Breast epithelium (tissue), 4 donors: ENCODE data around the gene SPNS2. TPM values are rescaled to one million over a fixed set of nuclear protein-coding genes. Genes with fewer than 3 reads are reported as not detected.

Experiments used
- DNase-seq, 2 donors: peaks; one replicate each; pipeline ENCODE4 v3.0.0-alpha.2; 2019; ENCODE audit warnings: low spot score in 2 of 2
- H3K27ac ChIP-seq, 2 donors: fragments of 200-600 bp; sonication (generic) in 1 of 2; one replicate each; pipeline ENCODE4 v1.5.1; 2016 to 2019; ENCODE audit warnings: mild to moderate bottlenecking in 1 of 2
- H3K27me3 ChIP-seq, 2 donors: fragments of 200-600 bp; sonication (generic) in 1 of 2; one replicate each; pipeline versions ENCODE4 v1.5.1 to v1.6.0; 2017 to 2019; ENCODE audit warnings: control low read depth in 1 of 2, mild to moderate bottlenecking in 1 of 2
- H3K36me3 ChIP-seq: fragments of 200-600 bp; one replicate; pipeline ENCODE4 v1.5.1; 2019
- H3K4me1 ChIP-seq, 2 donors: fragments of 200-600 bp; sonication (generic); one replicate each; pipeline ENCODE4 v1.5.1; 2016 to 2019; ENCODE audit warnings: control low read depth in 1 of 2
- H3K4me3 ChIP-seq, 3 donors: fragments of 200-600 bp; sonication (generic); 1 replicate in 2 of 3; 2 replicates in 1 of 3; pipeline ENCODE4 v1.5.1; 2016 to 2019; ENCODE audit warnings: mild to moderate bottlenecking in 3 of 3, moderate library complexity in 2 of 3
- H3K9me3 ChIP-seq, 2 donors: fragments of 200-600 bp; sonication (generic) in 1 of 2; one replicate each; pipeline ENCODE4 v1.5.1; 2016 to 2019; ENCODE audit warnings: control low read depth in 1 of 2
- CTCF ChIP-seq, 3 donors: fragments of 450-650 bp; IDR thresholded peaks; one replicate each; pipeline ENCODE4 v1.5.1; 2016 to 2017; ENCODE audit warnings: antibody characterized with exemption in 3 of 3, mild to moderate bottlenecking in 3 of 3, moderate library complexity in 3 of 3
- POLR2A ChIP-seq: fragments of 450-650 bp; IDR thresholded peaks from one replicate; pipeline ENCODE4 v1.6.1; 2016; ENCODE audit warnings: antibody characterized with exemption, mild to moderate bottlenecking, moderate library complexity
- POLR2AphosphoS5 ChIP-seq, 3 donors: sonication (generic); formaldehyde crosslinking; IDR thresholded peaks; one replicate each; pipeline ENCODE4 v1.6.1; 2017; ENCODE audit warnings: antibody characterized with exemption in 3 of 3
- intact Hi-C: fragments of 100-400 bp; cut with DNase I; formaldehyde crosslinking; loops from one replicate; pipeline ENCODE4 v1.15.1; 2023; ENCODE audit warnings: low total_unique reads
- total RNA-seq, 3 donors: library from RNA; depleted of rRNA; stranded (reverse); fragments of >200 nt; gene quantifications; one replicate each; pipeline ENCODE4 v1.1.0, GENCODE V29; 2016

The SPNS2 gene
- total RNA-seq, 3 donors from 2014 or later = 5.3 to 14.1 (median 11.5) TPM

GRCh38 chr17:4582691-4583090, 84.0 kb downstream of the SPNS2 start:
- peaks cover 0 to 22% of the 10 kb centered on the region in 2 donors for H3K27me3 ChIP-seq
- no peak for DNase-seq
- no peak for TF ChIP-seq POLR2A
- TF ChIP-seq POLR2AphosphoS5 (IDR thresholded peaks at IDR 0.05) = no peak
- no peak for TF ChIP-seq CTCF (IDR thresholded peaks at IDR 0.05)
- no peaks in the 10 kb centered on the region for H3K9me3 ChIP-seq
- H3K4me1 ChIP-seq = no peaks in the 10 kb centered on the region
- no peaks in the 10 kb centered on the region for H3K36me3 ChIP-seq
- no peak overlapping the region for H3K27ac ChIP-seq
- H3K4me3 ChIP-seq = no peak overlapping the region
- intact Hi-C loops = no loop called here

- no peak overlapping the region for H3K27ac ChIP-seq
- DNase-seq = no peak
- no peaks in the 10 kb centered on the region for H3K4me1 ChIP-seq
- H3K27me3 ChIP-seq = peaks cover 0 to 22% of the 10 kb centered on the region in 2 donors
- no peaks in the 10 kb centered on the region for H3K36me3 ChIP-seq
- H3K9me3 ChIP-seq = no peaks in the 10 kb centered on the region
- H3K4me3 ChIP-seq = no peak overlapping the region
- intact Hi-C loops = no loop called here
- no peak for TF ChIP-seq POLR2A
- TF ChIP-seq POLR2AphosphoS5 (IDR thresholded peaks at IDR 0.05) = no peak
- no peak for TF ChIP-seq CTCF (IDR thresholded peaks at IDR 0.05)
Observed at GRCh38 chr17:4583206-4583605, 84.5 kb downstream of the SPNS2 start.

- Histone ChIP-seq H3K36me3 (no peaks in the 10 kb centered on the region), H3K27me3 (peaks cover 0 to 22% of the 10 kb centered on the region in 2 donors), H3K27ac (peak overlapping the region in 1 of 2 donors; percentile 46), H3K4me3 (peak overlapping the region; percentile 35 to 78 (median 56)), H3K9me3 (no peaks in the 10 kb centered on the region), H3K4me1 (no peaks in the 10 kb centered on the region)
- intact Hi-C loops = no loop called here
- TF ChIP-seq CTCF (IDR thresholded peaks at IDR 0.05) = no peak
- no peak for TF ChIP-seq POLR2AphosphoS5 (IDR thresholded peaks at IDR 0.05)
- TF ChIP-seq POLR2A = no peak
- no peak for DNase-seq
Observed at GRCh38 chr17:4583782-4584100, 85.1 kb downstream of the SPNS2 start.

GRCh38 chr17:4584101-4584916, 85.6 kb downstream of the SPNS2 start, which contains the start of gene SMTNL2:
Gene SMTNL2, plus strand, starts transcription at chr17:4584529. Its CDS starts 77 bp downstream, at chr17:4584606.
- Histone ChIP-seq H3K4me1 (no peaks in the 10 kb centered on the region), H3K36me3 (no peaks in the 10 kb centered on the region), H3K27ac (peak within 1 kb of the TSS; percentile 46 to 54), H3K4me3 (peak within 1 kb of the TSS; percentile 35 to 78 (median 56)), H3K9me3 (no peaks in the 10 kb centered on the region), H3K27me3 (peaks cover 0 to 22% of the 10 kb centered on the region in 2 donors)
- no peak for DNase-seq
- intact Hi-C loops = no loop called here
- TF ChIP-seq CTCF (IDR thresholded peaks at IDR 0.05) (no peak), POLR2AphosphoS5 (IDR thresholded peaks at IDR 0.05) (no peak), POLR2A (no peak)

GRCh38 chr17:4584917-4585637, 86.4 kb downstream of the SPNS2 start:
- peak overlapping the region in 1 of 2 donors; percentile 54 for H3K27ac ChIP-seq
- H3K36me3 ChIP-seq = no peaks in the 10 kb centered on the region
- intact Hi-C loops = no loop called here
- DNase-seq = no peak
- TF ChIP-seq POLR2A (no peak), POLR2AphosphoS5 (IDR thresholded peaks at IDR 0.05) (no peak), CTCF (IDR thresholded peaks at IDR 0.05) (no peak)
- H3K27me3 ChIP-seq = peaks cover 0 to 22% of the 10 kb centered on the region in 2 donors
- H3K4me1 ChIP-seq = no peaks in the 10 kb centered on the region
- no peaks in the 10 kb centered on the region for H3K9me3 ChIP-seq
- peak overlapping the region; percentile 35 to 78 (median 56) for H3K4me3 ChIP-seq
